Measurements from ENCODE around the gene RAB6D.
"Not testable (repeated sequence)": the region's sequence is repeated elsewhere in the genome, so short reads cannot be mapped to it uniquely, and the experiment has no call there.

The RAB6D gene

GRCh38 chr2:131331000-131331399 is 33.0 kb downstream of the RAB6D start:
- not testable (repeated sequence) for DNase-seq (ENCODE audit: low spot score); H3K4me3 ChIP-seq; H3K27ac ChIP-seq

GRCh38 chr2:131322209-131322608 is 41.8 kb downstream of the RAB6D start:
- Histone ChIP-seq H3K4me3 (no peak overlapping the region), H3K27ac (no peak overlapping the region)
- DNase-seq (ENCODE audit: low spot score): no peak
- TF ChIP-seq, protein P1, sequence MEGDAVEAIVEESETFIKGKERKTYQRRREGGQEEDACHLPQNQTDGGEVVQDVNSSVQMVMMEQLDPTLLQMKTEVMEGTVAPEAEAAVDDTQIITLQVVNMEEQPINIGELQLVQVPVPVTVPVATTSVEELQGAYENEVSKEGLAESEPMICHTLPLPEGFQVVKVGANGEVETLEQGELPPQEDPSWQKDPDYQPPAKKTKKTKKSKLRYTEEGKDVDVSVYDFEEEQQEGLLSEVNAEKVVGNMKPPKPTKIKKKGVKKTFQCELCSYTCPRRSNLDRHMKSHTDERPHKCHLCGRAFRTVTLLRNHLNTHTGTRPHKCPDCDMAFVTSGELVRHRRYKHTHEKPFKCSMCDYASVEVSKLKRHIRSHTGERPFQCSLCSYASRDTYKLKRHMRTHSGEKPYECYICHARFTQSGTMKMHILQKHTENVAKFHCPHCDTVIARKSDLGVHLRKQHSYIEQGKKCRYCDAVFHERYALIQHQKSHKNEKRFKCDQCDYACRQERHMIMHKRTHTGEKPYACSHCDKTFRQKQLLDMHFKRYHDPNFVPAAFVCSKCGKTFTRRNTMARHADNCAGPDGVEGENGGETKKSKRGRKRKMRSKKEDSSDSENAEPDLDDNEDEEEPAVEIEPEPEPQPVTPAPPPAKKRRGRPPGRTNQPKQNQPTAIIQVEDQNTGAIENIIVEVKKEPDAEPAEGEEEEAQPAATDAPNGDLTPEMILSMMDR (IDR thresholded peaks at IDR 0.05): no peak

GRCh38 chr2:131321344-131321743 is 42.6 kb downstream of the RAB6D start:
- H3K27ac ChIP-seq; H3K4me3 ChIP-seq; DNase-seq (ENCODE audit: low spot score): not testable (repeated sequence)

GRCh38 chr2:131311001-131311400 is 53.0 kb downstream of the RAB6D start:
- DNase-seq (ENCODE audit: low spot score); H3K27ac ChIP-seq; H3K4me3 ChIP-seq: not testable (repeated sequence)
